Astrocyte of the spinal cord (primary cell): ENCODE results near the gene C1orf159.
"Not testable (repeated sequence)": the region's sequence is repeated elsewhere in the genome, so short reads cannot be mapped to it uniquely, and the experiment has no call there.

Experiments used
- DNase-seq: peaks from one replicate; pipeline ENCODE4 v3.0.0; 2011; ENCODE audit warnings: low read depth, low spot score
- H3K4me3 ChIP-seq: 2 replicates; pipeline ENCODE4 v1.5.1; 2011; ENCODE audit warnings: low read depth, mild to moderate bottlenecking, low read length, moderate library complexity
- CTCF ChIP-seq: IDR thresholded peaks from 2 replicates; pipeline ENCODE4 v1.5.1; 2012; ENCODE audit warnings: low read depth, mild to moderate bottlenecking, low read length, inconsistent platforms
- in situ Hi-C: cut with HindIII; loops from 2 replicates; pipeline ENCODE4 v1.10.0; 2017; ENCODE audit warnings: low sequenced_read_pairs

Gene C1orf159

GRCh38 chr1:1068517-1069055, 47.3 kb downstream of the C1orf159 start:
- no peak for DNase-seq
- H3K4me3 ChIP-seq: peak overlapping the region; percentile 61
- no peak for TF ChIP-seq CTCF
- in situ Hi-C loops: no loop called here

- no peak for DNase-seq
- TF ChIP-seq CTCF: no peak
- in situ Hi-C loops: no loop called here
- H3K4me3 ChIP-seq: no peak overlapping the region
Measured at GRCh38 chr1:1067860-1068516, 47.9 kb downstream of the C1orf159 start.

GRCh38 chr1:1067284-1067859, 48.5 kb downstream of the C1orf159 start:
- no peak for DNase-seq
- H3K4me3 ChIP-seq: no peak overlapping the region
- no peak for TF ChIP-seq CTCF
- in situ Hi-C loops: no loop called here

- in situ Hi-C loops: no loop called here
- H3K4me3 ChIP-seq: no peak overlapping the region
- no peak for DNase-seq
- TF ChIP-seq CTCF: no peak
Measured at GRCh38 chr1:1066403-1067283, 49.2 kb downstream of the C1orf159 start.

- in situ Hi-C loops, H3K4me3 ChIP-seq, DNase-seq: not testable (repeated sequence)
Measured at GRCh38 chr1:1065940-1066304, 50.0 kb downstream of the C1orf159 start.

- in situ Hi-C loops: no loop called here
- no peak overlapping the region for H3K4me3 ChIP-seq
- DNase-seq: no peak
- no peak for TF ChIP-seq CTCF
Measured at GRCh38 chr1:1065265-1065939, 50.5 kb downstream of the C1orf159 start.
